Fibroblast of villous mesenchyme (primary cell): ENCODE measurements around the gene RABIF. TPM values are rescaled to one million over a fixed set of nuclear protein-coding genes. Genes with fewer than 3 reads are reported as not detected.
A peak's percentile ranks its signal among the peaks of the same experiment; 100 is the strongest.

Experiments used
- DNase-seq: peaks from one replicate; pipeline ENCODE4 v3.0.0-alpha.2; 2010; ENCODE audit warnings: low read depth
- H3K4me3 ChIP-seq: 2 replicates; pipeline ENCODE4 v1.5.1; 2011; ENCODE audit warnings: low read depth, mild to moderate bottlenecking, low read length
- CTCF ChIP-seq: IDR thresholded peaks from 2 replicates; pipeline ENCODE4 v1.5.1; 2012; ENCODE audit warnings: low read depth, mild to moderate bottlenecking, low read length; ENCODE audit not compliant: insufficient read depth
- total RNA-seq: library from RNA; depleted of rRNA; stranded (reverse); fragments of >200 nt; gene quantifications from 2 replicates; pipeline ENCODE4 v1.2.3, GENCODE V29; 2012

The RABIF gene
- total RNA-seq, 1 donor = 6.9 TPM

GRCh38 chr1:202879128-202879527 is 9.8 kb downstream of the RABIF start:
- DNase-seq = no peak
- H3K4me3 ChIP-seq = no peak overlapping the region
- TF ChIP-seq CTCF = no peak

GRCh38 chr1:202873026-202873425 is 15.9 kb downstream of the RABIF start:
- no peak overlapping the region for H3K4me3 ChIP-seq
- no peak for DNase-seq
- TF ChIP-seq CTCF = no peak

- H3K4me3 ChIP-seq = no peak overlapping the region
- TF ChIP-seq CTCF = no peak
- DNase-seq = no peak
Measured at GRCh38 chr1:202871367-202871766, 17.6 kb downstream of the RABIF start.

- DNase-seq = no peak
- TF ChIP-seq CTCF = no peak
- H3K4me3 ChIP-seq = no peak overlapping the region
Measured at GRCh38 chr1:202862679-202863560, 26.0 kb downstream of the RABIF start.

GRCh38 chr1:202861420-202862132 is 27.4 kb downstream of the RABIF start:
- H3K4me3 ChIP-seq = peak overlapping the region; percentile 73
- DNase-seq = peak; percentile 89
- no peak for TF ChIP-seq CTCF

GRCh38 chr1:202860744-202861419 is 28.1 kb downstream of the RABIF start:
- DNase-seq = peak; percentile 25

More at GRCh38 chr1:202860744-202861419, 28.1 kb downstream of the RABIF start:
- no peak for TF ChIP-seq CTCF
- H3K4me3 ChIP-seq = peak overlapping the region; percentile 73
